Stomach (tissue), 9 donors: ENCODE measurements around the gene DBNL. TPM values are rescaled to one million over a fixed set of nuclear protein-coding genes. Genes with fewer than 3 reads are reported as not detected.

Experiments used
- DNase-seq, 2 donors: peaks; one replicate each; pipeline versions ENCODE4 v3.0.0 to v3.0.0-alpha.2; 2013 to 2019
- H3K27ac ChIP-seq, 5 donors: fragments of 200-600 bp in 4 of 5; sonication (generic) in 4 of 5; one replicate each; pipeline ENCODE4 v1.5.1; 2013 to 2019; ENCODE audit warnings: mild to moderate bottlenecking in 1 of 5, moderate library complexity in 1 of 5
- H3K27me3 ChIP-seq, 3 donors: fragments of 200-600 bp; sonication (generic); one replicate each; pipeline ENCODE4 v1.5.1; 2017 to 2019; ENCODE audit warnings: mixed run types in 1 of 3
- H3K36me3 ChIP-seq, 4 donors: fragments of 200-600 bp; sonication (generic); 1 replicate in 3 of 4; 2 replicates in 1 of 4; pipeline ENCODE4 v1.5.1; 2016 to 2019
- H3K4me1 ChIP-seq, 4 donors: fragments of 200-600 bp; sonication (generic); one replicate each; pipeline ENCODE4 v1.5.1; 2016 to 2019
- H3K4me3 ChIP-seq, 4 donors: fragments of 200-600 bp; sonication (generic) in 3 of 4; one replicate each; pipeline ENCODE4 v1.5.1; 2016 to 2019; ENCODE audit warnings: mild to moderate bottlenecking in 1 of 4
- H3K9me3 ChIP-seq, 4 donors: fragments of 200-600 bp; sonication (generic); one replicate each; pipeline ENCODE4 v1.5.1; 2016 to 2019
- EP300 ChIP-seq: sonication (generic); formaldehyde crosslinking; IDR thresholded peaks from one replicate; pipeline ENCODE4 v1.6.1; 2017; ENCODE audit warnings: antibody characterized with exemption
- POLR2A ChIP-seq, 4 donors: fragments of 450-650 bp; IDR thresholded peaks; one replicate each; pipeline ENCODE4 v1.6.1; 2016; ENCODE audit warnings: antibody characterized with exemption in 4 of 4, control low read depth in 2 of 4, mild to moderate bottlenecking in 1 of 4, moderate library complexity in 1 of 4
- POLR2AphosphoS5 ChIP-seq, 3 donors: sonication (generic); formaldehyde crosslinking; IDR thresholded peaks; one replicate each; pipeline ENCODE4 v1.6.1; 2016; ENCODE audit warnings: antibody characterized with exemption in 3 of 3
- WGBS, 5 donors: extraction: QIAGEN DNeasy Blood & Tissue Kit in 3 of 5; methylation state at CpG; one replicate each; pipeline versions ENCODE4 v1.1.5 to v1.1.7; 2013 to 2018; 5-methylcytosine and 5-hydroxymethylcytosine counted together
- intact Hi-C: fragments of 100-400 bp; cut with DNase I; formaldehyde crosslinking; loops from one replicate; pipeline ENCODE4 v1.15.1; 2023; ENCODE audit warnings: low total_unique reads
- polyA plus RNA-seq, 3 donors: library from polyadenylated mRNA; stranded (reverse); fragments of 200-250 nt; gene quantifications; one replicate each; pipeline ENCODE4 v1.2.3, GENCODE V29; 2013
- total RNA-seq, 5 donors: library from RNA; depleted of rRNA; stranded (reverse); fragments of >200 nt; gene quantifications; one replicate each; pipeline versions ENCODE4 v1.1.0 to v1.2.3, GENCODE V29; 2014 to 2016
- TF ChIP-seq, protein P1 (sequence below), 7 experiments: fragments of 450-650 bp in 4 of 7; fragments of 200-600 bp in 3 of 7; sonication (generic) in 3 of 7; IDR thresholded peaks; one replicate each; pipeline ENCODE4 v1.5.1; 2016 to 2019; ENCODE audit warnings: antibody characterized with exemption in 7 of 7, control low read depth in 2 of 7, mild to moderate bottlenecking in 1 of 7
- donor health status: healthy with polysubstance abuse.
- donor health status: Bipolar disorder and iron deficiency.
- donor health status: healthy.

The DBNL gene
- total and polyA plus RNA-seq, 8 donors, result 27.4 to 154 (median 78.0) TPM

DNA sequence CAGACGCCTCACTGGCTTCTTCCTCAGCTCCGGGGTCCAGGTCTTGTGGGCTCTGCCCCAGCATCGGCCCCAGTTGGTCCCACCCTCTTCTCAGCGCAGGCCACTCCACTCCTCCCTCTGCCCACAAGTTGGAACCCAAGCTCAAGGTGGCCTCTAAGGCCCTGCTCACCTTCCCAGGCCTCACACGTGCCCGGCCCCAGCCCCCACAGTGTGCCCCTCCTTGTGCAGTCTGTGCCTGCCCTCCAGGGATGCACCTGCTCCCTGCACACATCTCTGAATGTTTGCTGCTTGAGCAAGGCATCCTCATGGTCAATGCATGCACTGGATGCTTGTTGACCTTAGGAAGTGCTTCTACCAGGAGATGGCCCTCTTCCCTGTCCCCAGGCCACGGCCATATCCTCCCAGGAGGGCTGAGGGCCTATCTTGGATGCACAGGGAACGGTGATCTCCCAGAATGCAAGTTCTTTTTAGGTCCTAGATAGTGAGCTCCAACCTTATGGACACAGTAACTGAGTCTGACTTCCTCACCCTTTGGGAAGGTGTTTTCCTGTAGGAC lies 51.9 kb downstream of the DBNL start:
- intact Hi-C loops, result no loop called here
- DNase-seq, result no peak
- no peak overlapping the region for H3K27ac ChIP-seq
- no peaks in the 10 kb centered on the region for H3K36me3 ChIP-seq
- 73 to 90% (median 77%) methylated on average over 8 of the region's 8 CpGs for WGBS, 5 donors
- TF ChIP-seq POLR2AphosphoS5 (IDR thresholded peaks at IDR 0.05), result no peak
- no peak for TF ChIP-seq POLR2A (IDR thresholded peaks at IDR 0.05)
- TF ChIP-seq, protein P1, sequence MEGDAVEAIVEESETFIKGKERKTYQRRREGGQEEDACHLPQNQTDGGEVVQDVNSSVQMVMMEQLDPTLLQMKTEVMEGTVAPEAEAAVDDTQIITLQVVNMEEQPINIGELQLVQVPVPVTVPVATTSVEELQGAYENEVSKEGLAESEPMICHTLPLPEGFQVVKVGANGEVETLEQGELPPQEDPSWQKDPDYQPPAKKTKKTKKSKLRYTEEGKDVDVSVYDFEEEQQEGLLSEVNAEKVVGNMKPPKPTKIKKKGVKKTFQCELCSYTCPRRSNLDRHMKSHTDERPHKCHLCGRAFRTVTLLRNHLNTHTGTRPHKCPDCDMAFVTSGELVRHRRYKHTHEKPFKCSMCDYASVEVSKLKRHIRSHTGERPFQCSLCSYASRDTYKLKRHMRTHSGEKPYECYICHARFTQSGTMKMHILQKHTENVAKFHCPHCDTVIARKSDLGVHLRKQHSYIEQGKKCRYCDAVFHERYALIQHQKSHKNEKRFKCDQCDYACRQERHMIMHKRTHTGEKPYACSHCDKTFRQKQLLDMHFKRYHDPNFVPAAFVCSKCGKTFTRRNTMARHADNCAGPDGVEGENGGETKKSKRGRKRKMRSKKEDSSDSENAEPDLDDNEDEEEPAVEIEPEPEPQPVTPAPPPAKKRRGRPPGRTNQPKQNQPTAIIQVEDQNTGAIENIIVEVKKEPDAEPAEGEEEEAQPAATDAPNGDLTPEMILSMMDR (IDR thresholded peaks at IDR 0.05), result no peak
- no peak for TF ChIP-seq EP300
- no peaks in the 10 kb centered on the region for H3K27me3 ChIP-seq
- peaks cover 0 to 10% (median 4%) of the 10 kb centered on the region in 4 donors for H3K4me1 ChIP-seq
- H3K4me3 ChIP-seq, result no peak overlapping the region
- H3K9me3 ChIP-seq, result no peaks in the 10 kb centered on the region

DNA sequence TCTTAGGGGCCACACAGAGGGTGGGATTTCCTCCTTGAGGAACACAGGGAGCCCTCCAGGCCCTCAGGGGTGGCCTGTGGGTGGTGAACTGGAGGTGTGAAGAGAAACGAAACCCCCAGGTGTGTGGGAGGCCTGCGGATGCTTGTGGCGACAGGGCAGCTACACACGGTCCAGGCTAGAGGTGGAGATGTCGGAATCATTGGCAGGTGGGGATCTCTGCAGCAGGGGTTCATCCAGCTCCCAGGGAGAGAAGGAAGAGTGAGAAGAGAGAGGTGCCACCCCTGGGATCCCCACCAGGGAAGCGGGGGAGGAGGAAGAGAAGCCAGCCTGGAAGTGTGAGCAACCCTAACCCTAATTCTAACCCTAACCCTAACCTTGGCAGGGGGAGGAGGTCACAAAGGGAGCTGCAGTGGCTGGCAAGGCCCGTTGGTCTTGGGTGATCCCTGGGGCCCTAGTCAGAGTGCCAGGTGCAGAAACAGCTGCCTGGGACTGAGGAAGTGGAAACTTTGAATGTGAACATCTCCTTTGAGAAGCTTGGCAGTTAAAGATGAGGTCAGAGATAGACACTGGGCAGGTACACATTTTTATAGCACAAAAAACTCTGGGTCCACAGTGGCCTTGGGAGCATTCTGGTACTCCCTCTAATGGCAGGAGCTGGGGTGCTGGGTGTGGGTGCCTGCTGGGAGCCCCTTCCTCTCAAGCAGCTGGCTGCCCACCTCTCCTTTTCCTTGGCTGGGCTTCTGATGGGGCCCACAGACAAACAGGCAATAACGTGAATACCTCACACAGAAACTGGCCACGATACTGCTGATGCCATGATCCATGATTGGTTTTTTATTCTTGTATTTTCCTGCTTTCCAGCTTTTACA lies 52.8 kb downstream of the DBNL start:
- Histone ChIP-seq H3K27me3 (no peaks in the 10 kb centered on the region), H3K4me3 (no peak overlapping the region), H3K4me1 (peaks cover 0 to 10% (median 4%) of the 10 kb centered on the region in 4 donors), H3K27ac (no peak overlapping the region), H3K9me3 (no peaks in the 10 kb centered on the region), H3K36me3 (no peaks in the 10 kb centered on the region)
- 75 to 85% (median 78%) methylated on average over 9 of the region's 9 CpGs for WGBS, 5 donors
- intact Hi-C loops, result no loop called here
- TF ChIP-seq, protein P1 (IDR thresholded peaks at IDR 0.05), result no peak
- TF ChIP-seq POLR2A (IDR thresholded peaks at IDR 0.05) (no peak), EP300 (no peak), POLR2AphosphoS5 (IDR thresholded peaks at IDR 0.05) (no peak)
- no peak for DNase-seq

DNA sequence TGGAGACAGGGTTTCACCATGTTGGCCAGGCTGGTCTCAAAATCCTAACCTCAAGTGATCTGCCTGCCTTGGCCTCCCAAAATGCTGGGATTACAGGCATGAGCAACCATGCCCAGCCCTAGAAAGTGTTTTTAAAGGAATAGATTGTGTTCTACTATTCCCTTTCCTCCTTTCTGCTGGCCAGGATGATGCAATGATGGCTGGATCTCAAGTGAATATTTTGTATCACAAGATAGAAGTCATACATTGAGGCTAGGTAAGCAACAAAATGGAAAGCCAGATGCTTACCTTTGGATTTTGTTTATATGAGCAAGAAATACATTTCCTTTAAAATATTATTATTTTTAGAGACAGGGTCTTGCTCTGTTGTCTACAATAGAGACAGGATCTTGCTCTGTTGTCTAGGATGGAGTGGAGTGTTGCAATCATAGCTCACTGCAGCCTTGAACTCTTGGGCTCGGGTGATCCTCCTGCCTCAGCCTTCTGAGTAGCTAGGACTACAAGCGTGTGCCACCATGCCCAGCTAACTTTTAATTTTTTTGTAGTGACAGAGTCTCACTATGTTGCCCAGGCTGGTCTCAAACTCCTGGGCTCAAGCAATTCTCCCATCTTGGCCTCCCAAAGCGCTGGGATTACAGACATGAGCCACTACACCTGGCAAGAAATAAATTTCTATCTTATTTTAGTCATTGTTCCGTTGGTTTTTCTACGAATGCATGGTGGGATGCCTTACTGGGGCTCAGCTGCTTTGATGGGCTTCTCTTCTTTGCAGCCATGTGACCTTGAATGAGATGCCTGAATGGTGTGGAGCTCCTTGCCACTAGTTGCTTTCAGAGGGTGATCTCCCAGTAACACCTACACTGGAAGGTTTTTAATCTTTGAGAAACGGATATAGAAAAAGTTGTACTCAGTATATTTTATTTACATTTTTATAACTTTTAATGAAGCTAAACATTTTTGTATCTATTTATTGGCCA lies 53.9 kb downstream of the DBNL start:
- DNase-seq, result no peak
- Histone ChIP-seq H3K36me3 (no peaks in the 10 kb centered on the region), H3K4me3 (no peak overlapping the region), H3K9me3 (no peaks in the 10 kb centered on the region), H3K27me3 (peaks cover 0 to 8% (median 7%) of the 10 kb centered on the region in 3 donors), H3K27ac (no peak overlapping the region), H3K4me1 (peaks cover 0 to 19% (median 5%) of the 10 kb centered on the region in 4 donors)
- no peak for TF ChIP-seq POLR2A (IDR thresholded peaks at IDR 0.05)
- TF ChIP-seq EP300, result no peak
- TF ChIP-seq POLR2AphosphoS5 (IDR thresholded peaks at IDR 0.05), result no peak
- TF ChIP-seq, protein P1 (IDR thresholded peaks at IDR 0.05), result no peak
- WGBS, 5 donors, result 85 to 91% (median 86%) methylated on average over 6 of the region's 6 CpGs
- intact Hi-C loops, result no loop called here

DNA sequence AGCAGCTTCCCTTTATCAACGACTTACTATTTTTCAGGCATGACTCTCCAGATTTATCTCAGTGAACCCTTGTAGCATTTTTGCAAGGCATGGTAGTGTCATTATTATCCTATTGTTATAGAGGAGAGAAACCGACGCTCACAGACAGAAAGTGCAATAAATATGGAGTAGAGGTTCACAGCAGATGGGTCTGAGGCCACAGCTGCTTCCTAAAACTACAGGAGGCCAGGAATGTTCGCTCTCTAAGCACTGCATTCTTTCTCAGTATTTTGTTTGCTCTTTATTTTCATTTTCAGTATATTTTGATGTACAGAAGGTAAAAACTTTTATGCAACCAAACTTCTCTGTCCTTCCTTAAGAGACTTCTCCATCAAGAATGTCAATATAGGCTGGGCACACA lies 55.2 kb downstream of the DBNL start:
- no peaks in the 10 kb centered on the region for H3K9me3 ChIP-seq
- no peak for DNase-seq
- 60 to 72% (median 69%) methylated on average over 4 of the region's 4 CpGs for WGBS, 5 donors
- no peak overlapping the region for H3K4me3 ChIP-seq
- no peaks in the 10 kb centered on the region for H3K36me3 ChIP-seq
- no peak for TF ChIP-seq POLR2A (IDR thresholded peaks at IDR 0.05)
- TF ChIP-seq POLR2AphosphoS5 (IDR thresholded peaks at IDR 0.05), result no peak
- TF ChIP-seq EP300, result no peak
- TF ChIP-seq, protein P1 (IDR thresholded peaks at IDR 0.05), result no peak
- peak overlapping the region in 1 of 5 donors; percentile 93 for H3K27ac ChIP-seq
- H3K27me3 ChIP-seq, result peaks cover 0 to 20% (median 18%) of the 10 kb centered on the region in 3 donors
- intact Hi-C loops, result no loop called here
- peaks cover 0 to 28% (median 11%) of the 10 kb centered on the region in 4 donors for H3K4me1 ChIP-seq
